ENCODE results near the gene ATP8B3.

Gene ATP8B3

GRCh38 chr19:1826557-1827521 lies 14.8 kb upstream of the ATP8B3 start:
- TF ChIP-seq, protein P1, sequence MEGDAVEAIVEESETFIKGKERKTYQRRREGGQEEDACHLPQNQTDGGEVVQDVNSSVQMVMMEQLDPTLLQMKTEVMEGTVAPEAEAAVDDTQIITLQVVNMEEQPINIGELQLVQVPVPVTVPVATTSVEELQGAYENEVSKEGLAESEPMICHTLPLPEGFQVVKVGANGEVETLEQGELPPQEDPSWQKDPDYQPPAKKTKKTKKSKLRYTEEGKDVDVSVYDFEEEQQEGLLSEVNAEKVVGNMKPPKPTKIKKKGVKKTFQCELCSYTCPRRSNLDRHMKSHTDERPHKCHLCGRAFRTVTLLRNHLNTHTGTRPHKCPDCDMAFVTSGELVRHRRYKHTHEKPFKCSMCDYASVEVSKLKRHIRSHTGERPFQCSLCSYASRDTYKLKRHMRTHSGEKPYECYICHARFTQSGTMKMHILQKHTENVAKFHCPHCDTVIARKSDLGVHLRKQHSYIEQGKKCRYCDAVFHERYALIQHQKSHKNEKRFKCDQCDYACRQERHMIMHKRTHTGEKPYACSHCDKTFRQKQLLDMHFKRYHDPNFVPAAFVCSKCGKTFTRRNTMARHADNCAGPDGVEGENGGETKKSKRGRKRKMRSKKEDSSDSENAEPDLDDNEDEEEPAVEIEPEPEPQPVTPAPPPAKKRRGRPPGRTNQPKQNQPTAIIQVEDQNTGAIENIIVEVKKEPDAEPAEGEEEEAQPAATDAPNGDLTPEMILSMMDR (IDR thresholded peaks at IDR 0.05), result no peak
- no peak for DNase-seq (ENCODE audit: low spot score)
- Histone ChIP-seq H3K4me3 (no peak overlapping the region), H3K27ac (no peak overlapping the region)

DNA sequence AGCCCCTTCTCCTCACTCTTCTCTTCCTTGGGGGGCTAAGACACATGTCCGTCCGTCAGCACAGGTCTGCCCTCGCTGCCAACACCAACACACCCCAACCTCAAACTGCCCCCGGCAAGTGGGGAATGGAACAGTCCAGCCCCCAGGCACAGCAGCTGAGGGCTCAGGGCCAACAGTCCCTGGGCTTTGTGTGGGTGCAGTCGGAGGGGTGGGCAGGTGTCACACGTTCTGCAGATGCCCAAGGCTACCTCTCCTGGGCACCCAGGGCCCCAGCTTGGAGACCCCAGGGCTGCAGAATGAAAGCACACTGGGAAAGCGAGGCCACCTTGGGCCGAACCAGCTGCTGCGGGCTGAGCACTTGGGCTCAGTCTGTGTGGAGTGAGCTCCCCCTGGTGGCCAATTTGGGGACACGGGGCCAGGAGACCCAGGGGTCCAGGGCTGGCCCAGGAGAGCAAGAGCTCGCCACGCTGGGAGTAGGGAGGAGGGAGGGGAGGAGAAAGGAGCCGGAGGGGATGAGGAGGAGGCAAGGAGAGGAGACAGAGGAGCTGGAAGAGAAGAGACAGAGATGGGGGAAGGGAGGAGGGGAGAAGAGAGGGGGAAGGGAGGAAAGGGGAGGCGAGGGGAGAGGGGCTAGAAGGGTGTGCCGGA lies 14.0 kb upstream of the ATP8B3 start:
- no peak for DNase-seq (ENCODE audit: low spot score)
- TF ChIP-seq, protein P1 (IDR thresholded peaks at IDR 0.05), result peak; percentile 75
- no peak overlapping the region for H3K4me3 ChIP-seq
- no peak overlapping the region for H3K27ac ChIP-seq

DNA sequence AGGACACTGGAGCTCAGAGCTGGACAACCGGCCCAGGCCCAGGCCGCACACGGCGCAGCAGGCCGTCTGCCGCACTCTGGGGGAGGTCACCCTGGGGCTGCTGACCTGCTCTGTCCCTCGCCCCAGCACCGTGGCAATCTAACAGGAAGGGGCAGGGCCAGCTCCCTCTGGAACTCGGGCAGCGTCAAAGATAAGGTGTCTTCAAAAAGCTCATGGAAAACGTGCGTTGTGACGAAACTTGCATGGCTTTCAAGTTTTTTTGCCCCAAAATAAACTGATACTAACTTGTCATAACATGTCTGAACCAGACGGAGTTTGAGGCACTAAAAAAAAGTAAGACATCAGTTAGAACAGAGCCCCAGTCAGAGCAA lies 12.2 kb upstream of the ATP8B3 start:
- DNase-seq (ENCODE audit: low spot score), result no peak
- no peak overlapping the region for H3K4me3 ChIP-seq
- TF ChIP-seq, protein P1 (IDR thresholded peaks at IDR 0.05), result no peak

DNA sequence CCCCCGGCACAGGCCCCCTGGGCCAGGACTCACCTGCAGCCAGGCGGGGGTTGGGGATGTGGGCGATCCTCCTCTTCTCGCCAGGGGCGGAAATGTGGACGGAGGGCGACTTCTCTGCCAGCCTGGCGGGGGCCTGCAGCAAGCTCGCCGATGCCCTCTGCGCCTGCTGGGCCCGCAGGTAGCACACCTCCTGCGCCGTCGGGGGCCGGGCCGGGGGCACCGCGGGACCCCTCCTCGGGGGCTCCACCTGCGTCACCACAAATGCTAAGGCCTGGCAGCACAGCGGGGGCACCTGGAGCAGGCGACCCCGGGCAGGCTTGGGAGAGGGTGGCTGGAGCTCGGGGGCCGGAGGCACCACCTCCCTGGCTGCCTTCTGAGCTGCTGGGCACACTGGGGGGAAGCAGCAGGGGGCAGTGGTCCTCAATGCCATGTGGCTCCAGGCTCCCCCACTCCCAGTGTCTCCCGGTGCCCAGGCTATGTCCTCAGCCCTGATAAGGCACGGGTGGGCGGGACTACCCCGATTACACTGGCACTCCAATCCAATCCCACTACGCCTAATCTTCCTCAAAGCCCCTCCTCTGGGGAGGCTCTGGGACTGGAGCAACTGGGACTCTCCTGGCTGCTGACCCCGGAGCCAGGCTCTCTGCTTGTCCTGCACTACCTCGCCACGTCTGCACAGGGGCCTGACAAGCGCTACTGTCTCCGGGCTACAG lies 11.6 kb upstream of the ATP8B3 start:
- no peak overlapping the region for H3K27ac ChIP-seq
- H3K4me3 ChIP-seq, result no peak overlapping the region
- DNase-seq (ENCODE audit: low spot score), result no peak
- TF ChIP-seq, protein P1 (IDR thresholded peaks at IDR 0.05), result no peak

More for the DNA sequence above, 12.2 kb upstream of the ATP8B3 start:
- no peak overlapping the region for H3K27ac ChIP-seq

- no peak overlapping the region for H3K4me3 ChIP-seq
- H3K27ac ChIP-seq, result no peak overlapping the region
- TF ChIP-seq, protein P1 (IDR thresholded peaks at IDR 0.05), result no peak
- no peak for DNase-seq (ENCODE audit: low spot score)
These were observed 10.9 kb upstream of the ATP8B3 start for GRCh38 chr19:1823020-1823419.

DNA sequence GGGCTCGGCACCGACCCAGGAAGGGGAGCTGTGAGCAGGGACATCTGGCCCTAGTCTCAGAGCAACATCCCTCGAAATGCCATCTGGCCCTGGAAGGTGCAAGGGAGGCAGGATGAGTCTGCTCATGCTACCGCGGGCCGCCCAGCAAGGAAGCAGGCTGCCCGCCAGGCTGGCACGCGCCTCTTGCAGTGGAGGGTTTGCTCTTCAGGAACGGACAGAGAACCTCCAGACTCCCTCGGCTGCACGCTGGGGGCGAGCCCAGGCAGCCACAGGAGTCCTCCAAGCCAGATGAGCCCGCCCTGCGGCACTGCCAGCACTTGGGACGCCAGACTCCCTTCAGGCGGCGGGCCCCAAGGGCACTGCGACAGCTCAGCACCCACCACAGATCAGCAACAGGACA lies 10.1 kb upstream of the ATP8B3 start:
- TF ChIP-seq, protein P1 (IDR thresholded peaks at IDR 0.05), result no peak
- DNase-seq (ENCODE audit: low spot score), result no peak
- no peak overlapping the region for H3K4me3 ChIP-seq
- no peak overlapping the region for H3K27ac ChIP-seq
